HS-5 (cell line): ENCODE results near the gene CA5B.
"Not testable (repeated sequence)": the region's sequence is repeated elsewhere in the genome, so short reads cannot be mapped to it uniquely, and the experiment has no call there.

Experiments
- DNase-seq: peaks from one replicate; pipeline ENCODE4 v3.0.0-alpha.2; 2012; ENCODE audit warnings: low read depth

Gene CA5B

DNA sequence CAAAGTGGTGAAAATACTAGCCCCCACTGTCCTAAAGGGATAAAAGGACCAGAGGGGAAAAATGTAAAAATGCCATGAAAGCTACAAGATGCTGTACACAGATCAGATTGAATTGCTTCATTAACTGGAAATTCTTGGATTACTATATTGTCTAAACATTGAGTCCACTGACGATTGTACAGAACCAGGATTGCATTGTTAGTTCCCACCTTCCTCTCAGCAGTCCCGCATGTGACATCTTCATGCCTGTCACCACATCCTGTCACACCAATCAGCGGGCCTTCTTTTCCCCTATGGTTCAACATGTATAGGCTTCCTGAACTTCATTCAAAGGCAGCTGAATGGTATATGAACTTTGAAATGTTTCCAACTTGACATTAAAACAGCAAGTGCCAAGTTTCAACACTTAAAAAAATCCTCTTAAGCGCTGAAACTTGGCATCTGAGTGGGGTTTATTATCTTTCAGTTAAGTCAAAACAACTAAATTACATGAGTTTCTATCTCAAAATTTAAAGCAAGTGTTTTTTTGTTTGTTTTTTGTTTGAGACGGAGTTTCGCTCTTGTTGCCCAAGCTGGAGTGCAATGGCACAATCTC, 76.8 kb downstream of the CA5B start:
- DNase-seq: no peak

DNA sequence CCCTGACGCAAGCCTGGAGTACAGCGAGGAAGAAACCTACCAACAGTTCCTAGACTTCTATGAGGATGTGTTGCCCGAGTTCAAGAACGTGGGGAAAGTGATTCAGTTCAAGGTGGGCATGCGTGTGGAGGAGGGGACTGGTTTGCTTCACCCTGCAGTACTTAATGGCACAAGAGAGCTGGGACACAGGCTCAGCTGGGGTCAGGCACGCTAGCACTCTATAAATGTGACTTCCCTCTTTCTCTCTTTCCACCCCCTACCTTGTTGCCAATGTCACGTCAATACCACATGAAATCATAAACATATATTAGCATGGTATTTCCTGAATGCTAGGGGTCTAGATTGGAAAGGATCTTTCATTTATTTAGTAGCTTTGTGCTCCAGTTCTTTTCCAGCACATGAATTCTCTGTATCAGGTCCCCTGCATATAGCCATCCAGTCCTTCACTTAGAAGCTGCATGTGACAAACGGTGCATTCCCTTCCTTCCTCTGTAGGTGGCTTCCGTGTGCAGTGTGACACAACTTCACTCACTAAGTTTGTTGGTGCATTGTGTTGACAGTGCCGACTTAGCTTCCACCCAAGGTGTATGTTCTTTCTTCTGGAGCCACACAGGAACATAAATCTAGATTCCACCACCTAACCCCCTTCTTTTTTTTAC, 77.8 kb downstream of the CA5B start:
- DNase-seq: no peak

DNA sequence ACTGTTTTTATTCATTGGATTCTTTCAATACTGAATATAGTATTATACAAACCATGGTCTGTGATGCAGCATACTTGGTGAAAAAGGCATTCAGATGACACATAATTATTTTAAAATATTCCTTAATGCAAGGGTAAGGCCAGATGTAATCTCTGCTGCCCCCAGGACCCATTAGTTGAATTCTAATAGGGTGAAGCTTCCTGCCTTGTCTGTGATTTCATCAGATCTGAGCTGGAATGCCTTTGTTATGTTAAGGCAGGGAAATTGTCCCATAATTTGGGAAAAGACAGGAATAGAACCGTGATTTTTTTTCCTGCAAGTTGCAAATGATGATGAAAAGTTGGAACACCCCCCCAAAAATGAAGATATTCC, 78.4 kb downstream of the CA5B start:
- DNase-seq: no peak

DNA sequence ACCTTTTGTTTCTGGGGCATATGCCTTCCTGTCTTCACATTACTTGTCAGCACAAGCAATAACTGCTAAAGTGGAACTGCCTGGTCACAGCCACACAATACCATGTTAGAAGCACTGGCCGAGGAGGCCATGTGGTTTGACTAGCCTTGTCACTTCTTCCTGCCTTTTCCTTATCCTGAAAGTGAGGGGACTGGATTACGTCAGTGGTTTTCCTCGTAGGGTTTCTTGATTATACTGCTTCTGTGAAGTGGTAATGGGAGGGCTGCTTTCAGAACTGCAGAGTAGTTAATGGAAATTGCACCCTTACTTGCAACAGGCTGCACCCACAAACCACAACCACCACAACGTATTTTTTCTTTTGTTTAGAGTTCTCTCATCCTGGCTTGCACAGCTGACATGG, 78.8 kb downstream of the CA5B start:
- DNase-seq: no peak

DNA sequence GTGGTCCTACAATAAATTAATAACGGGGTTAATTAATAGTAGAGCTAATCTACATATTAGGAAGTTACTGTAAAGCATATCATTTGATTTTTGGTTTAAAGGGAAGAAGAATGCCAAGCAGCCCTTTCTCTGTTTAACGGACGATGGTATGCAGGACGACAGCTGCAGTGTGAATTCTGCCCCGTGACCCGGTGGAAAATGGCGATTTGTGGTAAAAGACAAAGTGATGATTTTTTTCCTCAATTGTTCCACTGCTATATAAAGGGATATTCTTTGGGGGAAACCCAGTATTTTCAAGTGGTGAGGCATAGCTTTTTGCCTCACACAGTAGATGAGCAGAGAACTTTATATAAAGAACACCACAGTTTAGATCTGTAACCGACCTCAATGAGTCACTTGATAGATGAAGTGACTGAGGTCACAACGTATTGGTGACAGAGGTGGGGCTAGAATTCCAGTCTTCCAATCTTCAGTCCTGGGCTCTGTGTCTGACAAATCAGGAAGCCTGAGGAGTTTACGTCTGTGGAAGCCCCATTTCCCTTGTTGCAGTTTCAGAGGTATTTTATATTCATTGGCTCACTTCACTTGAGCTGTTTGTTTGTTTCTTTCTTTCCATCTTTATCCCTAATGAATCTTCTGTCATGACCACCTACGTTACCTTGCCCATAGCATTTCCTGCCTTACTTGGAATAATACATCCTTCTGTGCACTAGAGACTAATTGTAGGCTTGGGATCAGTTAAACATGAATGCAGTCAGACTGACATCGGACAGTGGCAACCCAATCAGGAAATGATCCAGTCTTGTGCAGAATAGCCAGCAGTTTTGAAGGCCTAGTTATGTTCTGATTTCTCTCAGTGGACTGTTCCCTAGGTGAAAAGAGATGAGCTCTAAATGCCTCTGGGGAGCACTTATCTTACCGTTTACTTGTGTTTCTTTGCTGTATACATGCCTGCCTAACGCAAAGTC, 82.3 kb downstream of the CA5B start:
- no peak for DNase-seq

DNA sequence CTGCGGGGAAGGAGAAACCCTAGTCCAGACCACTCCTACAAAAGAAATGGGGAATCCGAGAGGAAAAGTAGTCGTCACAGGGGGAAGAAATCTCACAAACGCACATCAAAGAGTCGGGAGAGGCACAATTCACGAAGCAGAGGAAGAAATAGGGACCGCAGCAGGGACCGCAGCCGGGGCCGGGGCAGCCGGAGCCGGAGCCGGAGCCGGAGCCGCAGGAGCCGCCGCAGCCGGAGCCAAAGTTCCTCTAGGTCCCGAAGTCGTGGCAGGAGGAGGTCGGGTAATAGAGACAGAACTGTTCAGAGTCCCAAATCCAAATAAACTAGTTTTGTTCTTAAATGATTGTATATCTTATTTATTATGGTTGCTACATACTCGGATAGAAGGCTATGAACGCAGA, 84.9 kb downstream of the CA5B start:
- DNase-seq: no peak

DNA sequence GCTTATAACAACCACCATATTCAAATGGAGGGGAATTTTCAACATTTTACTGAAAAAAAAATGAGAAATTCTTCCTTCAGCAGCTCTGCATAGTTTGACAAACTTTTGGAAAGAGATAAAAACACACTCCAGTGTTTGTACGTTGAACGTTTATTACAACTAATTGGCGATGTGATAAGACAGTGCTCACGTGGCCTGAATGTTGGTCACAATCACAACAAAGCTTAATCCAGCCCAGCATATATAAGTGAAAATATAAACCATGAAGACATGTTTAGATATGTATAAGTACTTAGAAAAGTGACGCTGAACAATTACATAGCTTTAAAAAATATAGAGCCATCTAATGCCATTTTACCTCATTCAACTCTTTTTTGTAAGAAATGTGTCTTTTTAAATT, 87.9 kb downstream of the CA5B start:
- DNase-seq: no peak

DNA sequence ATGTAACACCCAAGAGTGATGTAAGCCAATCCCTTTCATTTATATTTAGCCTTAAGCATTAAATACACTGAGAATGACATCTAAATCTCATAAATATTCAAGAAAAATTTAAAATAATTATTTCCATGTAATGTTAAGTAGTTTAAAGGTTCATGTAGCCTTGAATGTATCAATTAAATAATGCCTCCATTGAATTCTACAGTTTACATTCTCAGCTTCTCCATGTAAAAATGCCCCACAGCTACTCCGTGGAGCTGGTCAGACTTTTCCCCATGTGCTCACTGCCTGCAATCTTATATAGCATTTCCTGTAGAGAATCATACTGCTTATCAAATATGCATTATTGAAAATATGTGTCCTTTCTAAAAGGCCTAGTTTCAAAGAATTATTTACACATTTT, 91.1 kb downstream of the CA5B start:
- no peak for DNase-seq

DNA sequence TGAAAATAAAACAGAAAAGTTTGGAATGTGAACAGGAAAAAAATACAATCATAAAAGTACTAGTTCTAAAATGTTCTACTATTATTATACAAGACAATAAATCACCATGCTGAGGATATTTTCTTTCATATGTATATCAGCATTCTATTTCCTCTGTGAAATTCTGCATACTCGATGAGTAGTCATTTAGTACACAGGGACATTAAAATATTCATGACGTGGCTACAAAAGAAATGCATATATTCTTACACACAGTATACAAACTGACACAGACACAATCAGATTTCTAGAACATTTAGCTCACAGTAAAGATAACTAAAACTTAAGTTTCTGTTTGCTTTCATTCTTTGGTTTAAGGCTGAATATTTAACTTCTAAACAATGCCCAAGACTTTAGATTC, 93.3 kb downstream of the CA5B start:
- not testable (repeated sequence) for DNase-seq

DNA sequence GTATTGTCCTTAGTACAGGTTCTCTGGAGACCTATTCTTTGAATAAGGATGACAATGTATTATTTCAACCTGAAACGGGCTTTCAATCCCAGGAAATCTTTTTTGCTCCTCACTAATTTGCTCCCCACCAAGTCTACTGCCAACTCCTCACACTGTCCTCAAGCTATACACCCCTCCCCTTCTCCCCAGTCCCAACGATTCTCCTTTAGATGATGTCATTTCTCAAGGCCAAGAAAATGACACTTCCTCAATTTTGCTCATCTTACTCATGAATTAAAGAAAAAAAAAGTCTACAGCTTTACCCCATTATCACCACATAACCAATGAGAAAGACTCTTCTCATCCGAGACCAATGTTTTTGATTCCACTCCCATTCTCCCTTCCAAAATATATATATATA, 96.0 kb downstream of the CA5B start:
- DNase-seq: no peak

DNA sequence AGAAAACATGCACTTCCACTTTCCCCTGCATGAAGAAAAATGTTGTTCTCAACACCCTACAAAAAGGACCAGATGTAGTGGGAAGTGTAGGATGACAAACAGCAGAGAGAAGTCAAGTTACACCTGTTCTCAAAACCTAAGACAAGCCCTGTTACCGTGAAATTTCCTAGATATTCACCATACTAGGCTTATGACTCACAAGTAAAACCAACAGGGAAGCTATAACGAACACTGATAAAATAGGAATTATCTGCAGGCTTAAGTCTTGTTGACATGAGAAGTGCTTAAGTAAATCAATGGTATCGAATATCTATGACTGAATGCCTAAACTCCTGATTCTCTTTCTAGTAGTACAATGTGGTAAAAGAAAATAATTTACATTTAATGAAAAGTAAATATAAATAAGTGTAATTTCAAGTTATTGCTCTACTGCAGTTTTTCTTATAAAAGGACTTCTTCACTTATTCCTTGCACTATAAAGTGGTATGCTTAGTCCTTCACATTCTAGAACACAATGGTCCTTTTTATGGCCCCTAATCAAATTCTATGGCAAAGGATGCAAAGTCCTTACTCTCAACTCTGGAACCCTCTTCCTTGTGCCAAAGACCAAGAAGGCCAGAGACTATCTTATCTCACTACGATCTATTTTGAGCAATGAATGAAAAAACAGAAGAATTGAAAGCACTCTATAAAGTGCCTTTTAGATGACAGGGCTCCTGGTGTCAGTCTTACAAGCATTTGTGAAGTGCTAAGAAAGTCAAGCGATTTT, 96.9 kb downstream of the CA5B start:
- no peak for DNase-seq
